GM18505 (cell line): ENCODE measurements around the gene RAC3.

Experiments
- ATAC-seq: cut with Tn5 transposase; IDR thresholded peaks from one replicate; pipeline ENCODE4 v1.9.1; 2021; ENCODE audit not compliant: unreplicated experiment
- POLR2A ChIP-seq: IDR thresholded peaks from 4 replicates; pipeline ENCODE4 v1.6.1; 2011; ENCODE audit warnings: borderline replicate concordance; ENCODE audit not compliant: insufficient read depth, insufficient read length; ENCODE audit errors: extremely low read depth

RAC3 gene

DNA sequence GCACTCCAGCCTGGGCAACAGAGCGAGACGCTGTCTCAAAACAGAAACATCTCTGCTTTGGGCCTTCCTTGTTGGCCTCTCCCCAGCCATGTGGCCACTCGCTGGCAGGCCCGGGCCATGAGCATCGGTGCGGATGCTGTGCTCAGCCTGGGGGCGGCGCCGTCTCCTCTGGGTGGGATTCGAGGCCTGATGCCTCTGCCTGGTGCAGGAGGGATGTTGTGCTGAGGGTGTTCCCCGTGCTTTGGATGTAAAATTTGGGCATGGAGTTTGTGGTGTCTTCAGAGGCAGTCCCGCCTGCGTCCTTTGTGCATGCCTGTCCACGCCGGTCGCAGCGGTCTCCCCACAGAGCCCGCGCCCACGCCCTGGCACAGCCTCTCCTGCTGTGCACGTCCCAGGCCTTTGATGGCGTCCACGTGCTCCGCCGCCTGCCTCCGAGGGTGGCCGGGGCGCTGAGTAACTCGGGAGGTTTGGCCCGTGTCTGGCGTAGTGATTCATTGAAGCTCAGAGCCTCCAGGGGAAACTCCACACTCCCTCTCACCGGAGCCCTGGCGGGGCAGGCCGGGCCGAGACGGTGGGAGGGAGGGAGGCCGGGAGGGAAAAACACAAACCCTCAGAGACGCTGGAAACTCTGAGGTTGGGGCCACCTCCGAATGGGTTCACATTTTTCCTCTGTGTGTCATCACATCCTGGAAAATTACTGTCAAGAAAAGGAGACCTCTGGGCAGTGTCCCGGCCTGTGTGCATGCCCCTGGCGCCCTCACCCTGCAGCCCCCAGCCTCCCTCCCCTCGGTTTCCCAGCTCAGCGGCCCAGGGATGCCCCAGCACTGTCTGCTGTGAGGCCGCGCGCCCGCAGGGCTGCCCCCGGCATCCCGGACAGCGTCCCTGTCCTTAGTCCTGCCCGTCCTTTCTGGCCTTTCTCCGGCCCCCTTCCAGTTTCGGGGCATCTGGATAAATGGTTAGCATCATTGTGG lies 27.8 kb upstream of the RAC3 start:
- TF ChIP-seq POLR2A = no peak
- no peak for ATAC-seq

DNA sequence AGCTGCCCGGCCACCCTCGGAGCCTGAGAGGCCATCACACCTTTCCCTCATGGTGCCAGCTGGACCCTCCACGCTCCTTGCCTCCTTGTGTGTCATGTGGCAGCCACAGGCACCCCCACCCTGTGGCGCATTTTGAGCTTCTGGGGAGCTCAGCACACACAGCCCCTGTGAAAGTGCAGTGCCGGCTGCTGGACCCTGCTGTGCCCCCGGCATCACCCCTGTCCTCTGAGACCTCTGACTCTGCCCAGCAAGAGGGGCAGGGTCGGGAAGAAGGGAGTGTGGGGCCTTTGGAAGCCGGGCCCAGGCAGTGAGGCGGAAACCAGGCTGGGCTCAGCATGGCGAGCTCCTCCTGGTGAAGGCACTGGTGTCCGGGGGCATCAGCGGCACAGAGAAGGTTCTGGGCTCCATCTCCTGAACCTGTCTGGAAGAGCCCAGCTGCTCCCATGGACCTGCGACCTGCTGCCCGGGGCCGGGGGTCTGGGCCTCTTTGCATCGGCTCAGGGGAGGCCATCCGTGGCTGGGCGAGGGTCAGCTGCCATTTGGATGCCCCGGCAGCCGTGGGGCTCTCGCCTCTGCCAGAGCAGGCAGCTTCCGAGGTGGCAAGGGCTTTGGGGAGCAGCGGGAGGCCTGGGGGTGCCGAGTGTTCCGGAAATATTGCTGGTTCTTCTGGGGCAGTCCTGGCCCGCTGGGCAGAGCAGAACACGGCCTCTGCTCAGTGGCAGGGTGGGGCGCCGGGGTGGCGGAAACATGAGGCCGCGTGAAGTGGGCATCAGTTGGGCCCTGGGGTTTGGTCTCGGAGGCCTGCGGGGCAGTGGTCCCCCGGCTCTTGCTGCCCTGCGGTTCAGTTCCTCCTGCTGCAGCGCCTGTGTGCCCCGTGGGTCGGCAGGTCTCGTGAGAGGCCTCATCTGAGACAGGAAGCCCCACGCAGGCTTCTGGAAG lies 26.7 kb upstream of the RAC3 start:
- no peak for TF ChIP-seq POLR2A
- ATAC-seq = no peak

GRCh38 chr17:82005701-82006348 lies 25.7 kb upstream of the RAC3 start:
- ATAC-seq = no peak
- TF ChIP-seq POLR2A = no peak

DNA sequence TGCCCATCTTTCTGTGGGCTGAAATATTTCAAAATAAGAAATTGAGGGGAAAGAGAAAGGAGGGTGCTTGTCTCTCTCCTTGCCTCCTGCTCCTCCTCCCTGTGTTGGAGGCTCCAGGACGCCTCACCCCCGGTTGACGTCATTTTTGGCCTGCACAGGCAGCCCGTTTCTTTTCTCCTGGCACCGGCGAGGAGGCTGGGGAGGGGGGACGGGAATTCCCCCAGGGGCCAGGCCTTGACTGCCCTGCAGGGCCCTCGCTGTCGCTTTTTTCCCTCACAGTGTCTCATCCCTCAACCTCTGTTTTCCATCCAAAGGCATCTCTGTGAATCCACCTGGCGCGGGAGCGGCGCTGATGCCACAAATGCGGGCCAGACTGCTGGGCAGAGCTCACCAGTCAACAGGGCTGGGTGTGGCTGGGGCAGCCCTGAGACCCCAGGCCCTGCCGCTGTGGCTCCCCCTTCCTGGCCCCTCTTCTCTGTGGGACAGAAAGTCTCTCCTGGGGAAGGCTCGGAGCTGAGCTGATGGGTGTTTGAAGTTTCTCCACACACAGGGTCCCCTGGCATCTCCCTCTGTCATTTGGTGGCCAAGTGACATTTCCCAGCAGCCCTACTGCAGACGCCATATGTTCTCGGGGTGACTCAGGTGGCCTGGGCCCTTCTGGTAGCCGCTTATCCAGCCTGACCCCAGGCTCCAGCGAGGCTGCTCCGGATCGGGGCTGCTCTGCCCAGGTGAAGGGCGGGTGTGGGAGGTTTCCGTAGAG lies 24.8 kb upstream of the RAC3 start:
- ATAC-seq = no peak
- TF ChIP-seq POLR2A = no peak

DNA sequence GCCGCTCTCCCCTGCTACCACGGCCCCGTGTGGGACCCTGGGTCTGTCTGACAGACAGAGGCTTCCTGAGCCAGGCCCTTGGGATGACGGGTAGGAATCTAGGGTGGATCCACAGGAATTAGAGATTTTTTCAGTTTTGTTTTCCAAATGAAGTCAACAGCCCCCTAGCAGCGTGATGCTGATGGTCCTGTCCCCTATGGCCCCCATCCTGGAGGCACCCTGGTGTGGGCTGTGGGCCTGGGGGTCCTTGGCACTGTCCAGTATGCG lies 24.3 kb upstream of the RAC3 start:
- TF ChIP-seq POLR2A = no peak
- ATAC-seq = no peak

DNA sequence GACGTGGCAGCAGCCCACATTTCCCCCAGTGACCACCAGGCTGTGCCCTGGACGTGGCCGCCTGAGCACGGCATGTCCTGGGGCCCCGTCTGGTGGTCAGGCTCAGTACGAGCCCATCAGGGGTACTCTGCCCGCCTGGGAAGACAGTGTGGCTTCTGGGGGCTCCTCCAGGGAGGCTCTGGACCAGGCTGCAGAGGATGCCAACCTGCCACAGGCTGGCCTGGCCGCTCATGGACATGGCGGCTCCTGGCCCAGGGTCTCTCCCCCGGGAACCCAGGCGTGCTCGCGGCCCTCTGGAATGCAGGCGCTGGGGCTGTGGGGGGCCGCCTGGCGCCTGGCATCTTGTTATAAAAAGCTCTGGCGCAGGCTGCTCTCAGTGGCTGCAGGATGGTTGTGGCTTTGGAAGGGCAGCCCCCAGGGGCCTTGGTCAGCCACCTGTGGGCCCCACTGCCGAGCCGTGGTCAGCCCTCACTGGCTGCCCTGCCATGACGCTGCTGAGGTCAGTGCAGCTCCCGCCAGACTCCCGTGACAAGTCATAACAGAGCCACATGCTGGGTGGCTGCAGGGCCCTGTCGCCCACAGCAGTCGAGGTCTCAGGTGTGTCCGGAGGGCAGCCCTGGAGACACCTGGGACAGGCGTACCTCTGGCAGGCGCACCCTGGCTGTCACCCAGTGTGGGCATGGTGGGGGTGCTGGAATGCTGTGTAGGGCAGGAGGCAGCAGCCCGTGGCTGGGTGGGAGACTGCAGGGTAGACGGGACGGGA lies 23.8 kb upstream of the RAC3 start:
- ATAC-seq = no peak
- TF ChIP-seq POLR2A = no peak

GRCh38 chr17:82008258-82008940 lies 23.1 kb upstream of the RAC3 start:
- no peak for TF ChIP-seq POLR2A
- no peak for ATAC-seq

- no peak for ATAC-seq
- no peak for TF ChIP-seq POLR2A
Observed at GRCh38 chr17:82008941-82009405, 22.5 kb upstream of the RAC3 start.

GRCh38 chr17:82009413-82009812 lies 22.1 kb upstream of the RAC3 start:
- no peak for ATAC-seq
- no peak for TF ChIP-seq POLR2A

GRCh38 chr17:82010575-82011525 lies 20.6 kb upstream of the RAC3 start:
- no peak for TF ChIP-seq POLR2A
- ATAC-seq = no peak
